Omental fat pad (tissue), 4 donors: ENCODE measurements around the gene MED12L. TPM values are rescaled to one million over a fixed set of nuclear protein-coding genes. Genes with fewer than 3 reads are reported as not detected.

Source experiments
- ATAC-seq: fragments of 150-250 bp; one replicate; pipeline ENCODE4 v1.9.1; 2016; ENCODE audit warnings: mild to moderate bottlenecking, moderate library complexity; ENCODE audit not compliant: low FRiP score
- DNase-seq: peaks from one replicate; pipeline ENCODE4 v3.0.0-alpha.2; 2019; ENCODE audit warnings: low spot score
- CTCF ChIP-seq, 3 donors: fragments of 450-650 bp; IDR thresholded peaks; one replicate each; pipeline ENCODE4 v1.5.1; 2016 to 2017; ENCODE audit warnings: antibody characterized with exemption in 3 of 3, mild to moderate bottlenecking in 3 of 3, moderate library complexity in 2 of 3
- total RNA-seq, 4 donors: library from RNA; depleted of rRNA; stranded (reverse); fragments of >200 nt; gene quantifications; one replicate each; pipeline ENCODE4 v1.1.0, GENCODE V29; 2016

Gene MED12L
- total RNA-seq, 4 donors from 2014 or later: 0.16 to 0.37 (median 0.31) TPM

DNA sequence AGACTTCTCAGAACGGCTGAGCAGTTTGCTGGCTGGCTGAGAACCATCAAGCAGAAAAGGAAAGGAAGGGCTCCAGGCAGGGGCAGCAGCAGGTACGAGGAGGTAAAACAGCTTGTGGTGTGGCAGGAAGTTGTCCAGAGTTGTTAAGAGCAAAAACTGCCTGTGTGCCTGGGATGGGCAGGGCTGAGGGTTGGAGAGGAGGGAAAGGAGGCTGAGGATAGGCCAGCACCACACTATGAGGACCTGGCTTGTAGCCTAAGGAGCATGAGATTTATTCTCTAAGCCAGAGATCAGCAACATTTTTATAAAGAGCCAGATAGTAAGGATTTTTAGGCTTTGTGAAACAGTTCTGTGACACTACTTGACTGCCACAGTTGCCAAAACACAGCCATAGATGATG is 367.4 kb downstream of the MED12L start:
- no peak for TF ChIP-seq CTCF (IDR thresholded peaks at IDR 0.05)
- no peak for DNase-seq
- ATAC-seq: no peak

DNA sequence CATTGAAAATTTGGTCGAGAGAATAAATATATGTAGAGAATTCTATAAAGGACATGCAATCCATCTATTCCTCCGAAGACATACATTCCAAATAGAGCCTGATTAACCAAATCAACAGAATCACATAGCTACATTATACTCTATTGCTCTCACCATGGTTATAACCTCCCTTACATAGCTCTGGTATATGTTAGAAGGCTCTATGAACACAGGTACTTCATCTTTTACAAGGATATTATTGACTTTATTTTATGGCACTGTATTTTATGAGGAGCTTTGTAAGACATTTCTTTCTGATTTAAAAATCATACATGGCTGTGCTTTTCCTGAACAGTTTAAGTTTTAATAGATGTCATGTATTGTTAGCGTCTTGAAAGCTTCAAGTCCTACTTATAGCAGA is 370.6 kb downstream of the MED12L start:
- no peak for TF ChIP-seq CTCF (IDR thresholded peaks at IDR 0.05)
- DNase-seq (no peak), ATAC-seq (no peak)

GRCh38 chr3:151459358-151459757 is 373.9 kb downstream of the MED12L start:
- no peak for DNase-seq
- TF ChIP-seq CTCF (IDR thresholded peaks at IDR 0.05): no peak
- ATAC-seq: no peak

- DNase-seq (no peak), ATAC-seq (no peak)
- TF ChIP-seq CTCF (IDR thresholded peaks at IDR 0.05): no peak
These were observed 374.8 kb downstream of the MED12L start for GRCh38 chr3:151460228-151460627.

- ATAC-seq: peak; percentile 62
- no peak for TF ChIP-seq CTCF (IDR thresholded peaks at IDR 0.05)
- no peak for DNase-seq
These were observed 375.4 kb downstream of the MED12L start, which contains the start of gene IGSF10 for GRCh38 chr3:151460774-151461450. TSS of gene IGSF10 (minus strand) at chr3:151461061. CDS start at chr3:151458709, 2,352 bp downstream.

DNA sequence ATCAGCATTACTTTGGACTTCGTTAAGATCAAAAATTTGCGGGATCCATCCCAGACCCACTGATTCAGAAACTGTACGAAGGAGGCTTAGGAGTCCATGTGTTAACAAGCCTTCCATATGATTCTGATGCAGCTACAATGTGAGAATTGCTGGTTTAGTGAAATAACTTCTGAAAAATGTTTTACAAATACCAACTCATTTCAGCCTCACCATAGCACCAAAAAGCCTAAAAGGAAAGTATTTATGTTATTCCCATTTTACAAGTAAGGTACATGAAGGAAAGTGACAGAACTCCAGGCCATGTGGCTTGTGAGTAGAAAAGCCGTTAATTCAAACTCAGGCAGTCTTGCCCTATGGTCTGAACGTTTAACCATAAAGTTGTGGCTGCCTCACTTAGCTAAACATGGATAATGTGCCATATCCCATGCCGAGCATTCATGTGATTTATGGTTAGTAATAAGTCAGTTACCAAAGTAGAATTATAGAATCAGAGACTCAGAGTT is 376.9 kb downstream of the MED12L start:
- ATAC-seq (no peak), DNase-seq (no peak)
- no peak for TF ChIP-seq CTCF (IDR thresholded peaks at IDR 0.05)

DNA sequence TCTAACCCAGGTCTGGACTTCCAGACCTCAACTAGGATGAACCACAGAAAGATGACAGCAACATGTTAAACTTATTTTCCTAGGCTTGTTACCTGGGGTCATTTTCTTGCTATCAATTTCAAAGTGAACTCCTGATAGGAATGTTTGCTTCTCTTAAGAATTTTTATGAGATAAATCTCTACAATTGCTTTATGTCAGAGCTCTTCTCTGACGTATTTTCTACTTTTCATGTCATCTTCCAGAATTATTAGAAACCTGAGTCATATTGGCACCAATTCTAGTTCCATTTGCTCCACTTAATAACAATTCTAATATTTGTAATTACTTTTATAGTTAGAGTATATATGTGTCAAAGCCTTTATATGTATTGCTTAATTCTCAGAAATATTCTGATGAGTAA is 377.5 kb downstream of the MED12L start:
- ATAC-seq: no peak
- TF ChIP-seq CTCF (IDR thresholded peaks at IDR 0.05): no peak
- DNase-seq: no peak
